RWPE1 (cell line): ENCODE results near the gene PLA2G2A.

Experiments used
- CTCF ChIA-PET: fragments of 350-600 bp; sonication (Branson Sonifier 250); formaldehyde crosslinking; extraction: SDS; loops from one replicate; lab custom pipeline; 2021; lab: Yijun Ruan, JAX
- POLR2A ChIA-PET: fragments of 400-600 bp; formaldehyde crosslinking; extraction: SDS; loops from one replicate; lab custom pipeline; 2020; ENCODE audit warnings: antibody characterized with exemption; ENCODE audit not compliant: low non-redundant PET; lab: Yijun Ruan, JAX
- DNase-seq: peaks from one replicate; pipeline ENCODE4 v3.0.0; 2012; ENCODE audit warnings: low spot score
- H3K27ac ChIP-seq: fragments of 450-650 bp; 2 replicates; pipeline ENCODE4 v1.5.1; 2017
- CTCF ChIP-seq: fragments of 450-650 bp; conservative IDR thresholded peaks from 2 replicates; pipeline ENCODE4 v1.5.1; 2017; ENCODE audit warnings: low read depth, mild to moderate bottlenecking

The PLA2G2A gene

GRCh38 chr1:19946971-19947370 is 32.4 kb downstream of the PLA2G2A start:
- no peak for TF ChIP-seq CTCF
- no peak for DNase-seq
- ChIA-PET CTCF (no interaction called here), POLR2A (no interaction called here)
- no peak overlapping the region for H3K27ac ChIP-seq

GRCh38 chr1:19946331-19946751 is 33.1 kb downstream of the PLA2G2A start:
- no peak overlapping the region for H3K27ac ChIP-seq
- ChIA-PET CTCF (no interaction called here), POLR2A (no interaction called here)
- DNase-seq, result no peak
- no peak for TF ChIP-seq CTCF

DNA sequence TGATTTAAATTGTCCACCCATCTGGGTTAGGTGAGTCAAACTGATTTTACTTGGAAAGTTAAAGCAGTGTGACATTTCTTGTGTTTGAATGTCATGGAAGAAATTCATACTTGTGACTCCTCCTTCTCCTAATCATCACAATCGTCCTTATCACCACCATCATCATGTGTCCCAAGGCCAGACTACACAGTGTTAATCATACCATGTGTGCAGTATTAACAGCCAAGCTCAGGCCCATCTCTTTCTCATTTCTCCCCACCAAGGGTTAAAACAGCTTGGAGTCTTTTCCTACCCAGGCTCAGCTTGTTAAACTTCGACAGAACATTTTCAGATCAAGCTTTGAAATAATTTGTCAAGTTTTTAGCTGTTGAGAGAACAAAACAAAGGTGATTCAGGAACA is 33.5 kb downstream of the PLA2G2A start:
- POLR2A ChIA-PET, result no interaction called here

DNA sequence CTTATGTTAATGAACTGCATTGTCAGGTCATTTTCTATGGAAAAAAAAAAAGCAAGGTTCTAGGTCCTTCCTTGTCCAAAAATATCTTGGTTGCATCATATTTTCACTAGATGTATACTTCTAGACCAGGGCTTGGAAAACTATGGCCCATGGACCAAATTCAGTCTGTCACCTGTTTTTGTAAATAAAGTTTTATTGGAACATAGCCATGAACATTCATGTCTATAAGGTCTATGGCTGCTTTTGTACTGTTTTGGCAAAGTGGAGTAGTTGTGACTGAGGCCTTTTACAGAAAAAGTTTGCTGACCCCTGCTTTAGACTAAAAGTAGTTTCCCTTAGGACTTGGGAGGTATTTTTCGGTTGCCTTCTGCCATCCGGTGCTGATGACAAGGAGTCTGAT is 36.8 kb downstream of the PLA2G2A start:
- DNase-seq, result no peak
- no peak overlapping the region for H3K27ac ChIP-seq
- ChIA-PET CTCF (no interaction called here), POLR2A (no interaction called here)
- TF ChIP-seq CTCF, result no peak

More for the DNA sequence above, 33.5 kb downstream of the PLA2G2A start:
- CTCF ChIA-PET, result no interaction called here
- no peak for DNase-seq
- H3K27ac ChIP-seq, result no peak overlapping the region
- TF ChIP-seq CTCF, result no peak

DNA sequence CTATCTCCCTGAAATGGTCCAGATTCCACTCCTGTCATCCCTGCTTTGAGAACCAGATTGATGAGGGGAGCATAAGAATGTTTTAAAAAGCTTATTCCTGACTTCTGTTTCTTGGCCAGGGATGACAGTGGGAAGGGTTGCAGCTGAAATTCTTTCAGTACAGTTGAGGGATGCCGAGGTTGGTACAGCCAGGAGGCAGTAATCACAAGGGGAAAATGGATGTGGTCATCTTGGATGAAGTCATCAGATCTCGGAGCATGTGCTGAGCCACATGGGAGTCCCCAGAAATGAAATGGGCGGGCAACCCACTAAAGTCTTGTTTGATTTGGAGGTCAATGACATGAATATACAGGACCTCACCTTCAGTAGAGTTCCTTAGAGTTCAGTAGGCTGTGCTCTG is 37.3 kb downstream of the PLA2G2A start:
- TF ChIP-seq CTCF, result no peak
- no peak for DNase-seq
- POLR2A ChIA-PET, result no interaction called here
- no peak overlapping the region for H3K27ac ChIP-seq
- CTCF ChIA-PET, result no interaction called here

- H3K27ac ChIP-seq, result no peak overlapping the region
- no peak for TF ChIP-seq CTCF
- CTCF ChIA-PET, result no interaction called here
- no peak for DNase-seq
- POLR2A ChIA-PET, result no interaction called here
These were observed 38.2 kb downstream of the PLA2G2A start for GRCh38 chr1:19941206-19941568.
